HG02981 (cell line): ENCODE results near the gene HNRNPR.
"Not testable (repeated sequence)": the region's sequence is repeated elsewhere in the genome, so short reads cannot be mapped to it uniquely, and the experiment has no call there.

Experiments
- ATAC-seq: cut with Tn5 transposase; IDR thresholded peaks from one replicate; pipeline ENCODE4 v1.9.1; 2021; ENCODE audit warnings: mild to moderate bottlenecking, moderate library complexity; ENCODE audit not compliant: unreplicated experiment

HNRNPR gene

DNA sequence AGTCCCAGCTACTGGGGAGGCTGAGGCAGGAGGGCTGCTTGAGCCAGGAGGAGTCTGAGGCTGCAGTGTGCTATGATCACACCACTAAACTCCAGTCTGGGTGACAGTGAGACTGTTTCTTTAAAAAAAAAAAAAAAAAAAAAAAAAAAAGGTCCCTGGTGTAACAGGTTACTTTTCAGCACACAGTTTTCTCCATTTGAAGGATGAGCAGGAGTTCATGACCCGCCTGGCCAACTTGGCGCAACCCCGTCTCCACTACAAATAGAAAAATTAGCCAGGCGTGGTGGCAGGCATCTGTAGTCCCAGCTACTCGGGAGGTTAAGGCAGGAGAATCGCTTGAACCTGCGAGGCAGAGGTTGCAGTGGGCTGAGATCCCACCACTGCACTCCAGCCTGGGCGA is 12.4 kb downstream of the HNRNPR start:
- no peak for ATAC-seq

DNA sequence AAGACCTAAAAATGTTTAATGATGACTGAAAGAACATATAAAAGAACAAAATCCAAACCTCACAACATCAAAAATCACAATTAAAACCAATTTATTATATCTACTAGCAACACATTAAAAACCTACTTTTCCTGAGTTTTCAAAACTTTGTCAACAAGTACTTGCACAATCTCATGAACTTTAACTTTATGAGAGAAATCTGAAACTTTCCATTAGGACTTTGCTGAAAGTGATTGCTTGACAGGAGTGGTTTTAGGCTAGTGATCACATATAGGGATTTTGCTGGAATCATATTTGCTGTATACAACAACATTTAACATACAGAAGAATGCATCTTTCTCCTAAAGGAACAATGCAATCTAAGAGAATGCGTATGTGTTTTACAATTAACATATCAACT is 13.2 kb downstream of the HNRNPR start:
- no peak for ATAC-seq

DNA sequence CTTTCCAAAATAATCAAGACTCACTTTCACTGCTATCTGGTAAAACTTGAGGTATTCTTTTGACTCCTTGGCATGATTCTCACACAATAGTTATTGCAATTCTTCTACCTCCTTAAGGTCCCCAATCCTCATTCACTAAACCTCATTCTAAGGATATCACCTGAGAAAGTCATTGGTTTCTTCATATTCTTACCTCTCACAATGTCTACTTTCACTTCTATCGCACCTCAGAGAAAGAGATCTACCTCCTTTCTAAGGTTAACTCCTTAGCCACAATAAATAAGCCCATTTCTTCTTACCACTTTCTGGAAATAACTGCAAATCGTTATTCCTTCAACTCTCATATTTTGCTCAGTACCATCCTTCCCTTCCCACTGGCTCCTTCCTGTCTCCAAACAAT is 18.7 kb downstream of the HNRNPR start:
- no peak for ATAC-seq

DNA sequence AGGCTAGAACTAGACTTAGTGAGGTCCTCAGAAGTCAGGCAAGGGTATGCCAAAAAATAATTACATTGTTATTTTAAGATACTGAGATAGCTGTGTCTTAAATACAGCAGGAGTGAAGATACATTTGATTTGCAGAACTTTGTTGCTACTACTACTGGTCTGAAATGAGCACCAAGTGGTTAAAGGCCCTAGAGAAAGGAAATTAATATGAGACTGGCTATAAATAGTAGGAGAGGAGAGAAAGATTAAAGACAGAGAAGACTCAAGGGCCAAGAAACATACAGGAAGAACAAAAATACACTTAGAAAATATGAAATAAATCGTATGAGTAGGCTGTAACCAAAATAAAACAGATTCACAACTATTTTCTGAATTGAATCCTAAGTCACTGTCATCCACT is 21.3 kb downstream of the HNRNPR start:
- no peak for ATAC-seq

DNA sequence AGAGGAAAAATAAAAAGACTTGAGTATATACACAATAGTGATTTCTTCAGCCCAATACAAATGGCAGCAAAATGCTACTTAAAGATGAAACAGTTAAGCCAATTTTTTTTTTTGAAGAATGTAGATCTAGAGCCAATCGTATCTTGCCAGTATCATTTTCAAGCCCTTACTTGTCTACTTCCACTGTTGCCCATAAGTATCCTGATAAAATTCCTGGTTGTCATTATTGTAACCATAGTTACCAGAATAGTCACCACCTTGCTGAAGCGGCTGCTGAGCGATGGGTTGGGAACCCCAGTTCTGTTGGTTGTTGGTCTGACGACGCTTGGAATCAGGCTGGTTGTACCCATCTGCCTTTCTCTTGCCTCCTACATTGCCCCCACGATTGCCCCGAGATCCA is 33.8 kb downstream of the HNRNPR start:
- not testable (repeated sequence) for ATAC-seq

DNA sequence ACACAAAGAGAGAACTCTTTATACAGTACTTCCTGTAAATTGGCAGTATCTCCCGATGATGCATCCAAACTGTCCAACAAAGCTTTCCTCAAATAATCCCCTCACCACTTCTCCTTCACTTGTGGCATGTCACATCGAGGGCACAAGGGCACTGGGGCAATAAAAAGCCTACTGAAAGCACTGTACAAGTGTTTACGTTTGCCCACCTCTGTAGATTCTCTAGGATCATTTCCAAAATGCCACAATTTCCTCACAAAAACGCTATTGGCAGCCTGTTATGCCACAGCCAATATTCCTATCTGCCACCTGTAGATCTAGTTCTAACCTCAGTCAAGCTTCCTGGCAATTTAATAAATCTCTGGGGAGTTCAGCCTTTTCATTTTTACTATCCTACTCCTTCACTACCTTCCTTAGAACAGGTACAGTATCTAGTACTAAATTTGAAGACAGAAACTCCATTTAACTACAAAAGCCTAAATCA is 39.9 kb downstream of the HNRNPR start:
- no peak for ATAC-seq

DNA sequence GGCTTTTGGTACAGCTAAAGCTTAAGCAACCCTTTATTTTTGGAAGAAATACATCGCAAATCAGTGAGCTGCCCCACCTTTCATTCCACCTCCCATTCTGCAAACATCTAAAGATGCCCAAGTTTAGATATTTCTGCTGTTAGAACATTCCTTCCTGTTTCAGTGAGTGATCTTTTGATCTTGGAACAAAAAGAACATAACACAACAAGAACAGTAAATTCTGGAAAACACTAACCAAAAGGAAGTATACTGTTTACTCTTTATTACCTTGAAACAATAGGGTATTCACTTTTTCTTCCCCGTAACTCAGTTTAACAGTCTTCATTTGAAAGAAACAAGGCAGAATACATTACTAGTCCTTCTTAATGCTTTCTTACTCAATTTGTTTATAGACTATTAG is 40.6 kb downstream of the HNRNPR start:
- no peak for ATAC-seq

DNA sequence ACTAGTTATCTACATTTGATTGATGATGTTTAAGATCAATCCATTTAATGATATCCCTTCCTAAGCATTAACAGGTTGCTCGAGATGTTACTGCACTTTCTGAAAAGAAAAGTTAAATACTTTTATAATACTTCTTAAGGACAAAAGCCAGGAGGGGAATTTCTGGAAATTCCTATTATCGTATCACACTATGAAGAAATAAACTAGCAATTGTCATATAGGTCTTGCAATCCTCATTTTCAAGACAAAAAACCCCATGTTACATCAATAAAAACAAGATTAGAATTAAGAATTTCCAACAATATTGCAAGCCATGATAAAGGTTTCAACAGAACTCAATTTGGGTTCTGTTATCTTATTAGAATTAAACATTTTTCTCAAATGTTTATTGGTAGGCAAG is 47.2 kb downstream of the HNRNPR start:
- no peak for ATAC-seq

DNA sequence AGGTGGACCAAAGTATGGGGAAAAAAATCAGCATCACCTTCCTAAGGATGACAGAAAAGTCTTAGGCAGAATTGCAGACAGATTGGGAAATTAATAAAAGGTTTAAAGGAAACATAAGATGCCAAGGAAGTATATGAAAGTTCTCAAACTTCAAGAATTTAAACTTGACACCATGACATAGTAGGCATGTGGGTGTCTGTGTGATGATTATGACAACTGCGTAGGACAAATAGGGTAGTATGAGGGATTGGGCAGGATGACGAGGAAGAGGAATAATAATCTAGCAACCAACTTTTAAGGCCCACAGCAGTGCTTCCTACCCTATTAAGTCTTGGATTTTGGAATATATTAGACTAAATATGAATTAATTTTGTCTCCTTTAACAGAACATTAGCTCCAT is 52.4 kb downstream of the HNRNPR start:
- ATAC-seq: no peak

DNA sequence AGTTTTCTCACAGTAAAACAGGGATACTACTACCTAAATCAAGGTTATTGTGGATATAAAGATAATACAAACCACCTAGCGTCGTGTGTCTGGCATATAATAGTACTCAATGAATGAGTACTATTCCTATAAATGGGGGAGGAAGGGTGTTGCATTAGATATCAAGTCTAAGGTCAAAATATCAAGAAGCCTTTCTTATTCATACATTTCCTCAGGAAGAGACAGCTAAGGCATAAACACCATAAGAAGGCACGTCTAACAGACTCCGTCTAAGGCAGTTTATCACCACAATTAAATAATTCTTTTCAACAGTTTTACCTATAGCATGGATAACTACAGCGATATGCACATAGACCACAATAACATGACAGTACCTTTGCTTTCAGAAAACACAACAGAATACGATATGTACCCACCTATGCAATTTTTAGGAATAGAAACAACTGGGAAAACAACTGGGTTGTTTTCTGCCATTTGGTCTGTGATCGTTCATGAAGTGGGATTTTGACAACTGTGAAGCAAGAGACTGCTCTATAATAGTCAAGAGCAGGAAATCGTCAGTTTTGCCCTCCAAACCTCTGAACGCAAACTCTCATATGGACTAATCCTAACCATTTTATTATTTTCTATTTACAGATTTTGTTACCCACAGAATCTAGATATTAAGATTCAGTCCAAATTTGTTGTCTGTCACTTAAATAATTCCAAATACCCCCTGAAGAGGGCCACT is 53.1 kb downstream of the HNRNPR start:
- ATAC-seq: no peak

DNA sequence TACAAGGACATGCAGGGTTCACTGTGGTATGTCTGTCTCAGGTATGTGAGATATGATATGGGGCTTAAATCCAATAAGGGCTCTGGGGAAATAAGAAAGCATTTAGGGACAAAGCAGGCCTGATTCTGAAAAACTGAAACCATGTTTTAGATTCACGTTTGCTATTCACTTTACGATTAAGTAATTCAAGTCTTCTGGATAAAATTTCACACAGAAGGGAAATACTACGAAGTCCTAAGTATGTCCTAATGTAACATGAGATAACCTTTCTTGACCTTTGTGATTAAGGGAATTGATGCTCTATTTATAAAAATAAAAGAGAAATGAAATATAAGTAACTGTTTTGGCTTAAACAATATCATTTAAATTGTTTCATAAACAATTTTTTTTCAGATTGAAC is 55.4 kb downstream of the HNRNPR start:
- no peak for ATAC-seq

DNA sequence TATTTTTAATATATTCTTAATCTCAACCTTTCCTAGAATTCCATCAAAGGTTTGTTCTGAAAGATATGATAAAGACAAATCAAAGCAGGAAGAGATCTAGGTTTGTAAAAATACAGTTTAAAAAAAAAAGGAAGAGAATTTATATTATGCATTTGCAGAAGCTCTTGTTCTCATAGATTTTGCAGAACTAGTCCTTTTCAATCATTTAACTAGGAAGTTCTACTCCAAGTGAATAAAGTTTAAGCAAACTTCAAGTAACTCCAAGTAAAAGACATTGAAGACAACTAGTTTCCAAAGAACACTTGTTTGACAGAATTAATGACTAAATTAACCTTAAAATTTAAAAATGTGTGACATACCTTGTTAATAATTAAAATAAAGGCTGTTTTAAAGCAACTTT is 55.9 kb downstream of the HNRNPR start:
- ATAC-seq: no peak

DNA sequence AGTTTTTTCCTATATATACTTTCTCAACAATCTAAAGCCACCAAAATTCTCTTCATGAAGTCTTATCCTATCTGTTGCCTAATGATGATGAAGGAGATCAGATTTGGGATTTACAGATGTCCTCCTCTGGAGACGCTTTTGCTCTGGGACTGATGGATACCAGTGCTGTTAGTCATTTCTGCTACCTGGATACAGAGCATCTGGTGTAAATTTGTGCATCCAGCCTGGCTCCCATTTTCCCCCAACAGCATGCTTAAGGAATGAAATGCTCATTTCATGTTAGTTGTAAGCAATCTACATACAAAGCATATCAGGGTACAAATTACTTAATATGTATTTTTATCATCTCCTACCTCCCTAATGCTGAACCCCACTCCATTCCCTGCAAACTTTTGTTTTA is 57.7 kb downstream of the HNRNPR start:
- no peak for ATAC-seq

DNA sequence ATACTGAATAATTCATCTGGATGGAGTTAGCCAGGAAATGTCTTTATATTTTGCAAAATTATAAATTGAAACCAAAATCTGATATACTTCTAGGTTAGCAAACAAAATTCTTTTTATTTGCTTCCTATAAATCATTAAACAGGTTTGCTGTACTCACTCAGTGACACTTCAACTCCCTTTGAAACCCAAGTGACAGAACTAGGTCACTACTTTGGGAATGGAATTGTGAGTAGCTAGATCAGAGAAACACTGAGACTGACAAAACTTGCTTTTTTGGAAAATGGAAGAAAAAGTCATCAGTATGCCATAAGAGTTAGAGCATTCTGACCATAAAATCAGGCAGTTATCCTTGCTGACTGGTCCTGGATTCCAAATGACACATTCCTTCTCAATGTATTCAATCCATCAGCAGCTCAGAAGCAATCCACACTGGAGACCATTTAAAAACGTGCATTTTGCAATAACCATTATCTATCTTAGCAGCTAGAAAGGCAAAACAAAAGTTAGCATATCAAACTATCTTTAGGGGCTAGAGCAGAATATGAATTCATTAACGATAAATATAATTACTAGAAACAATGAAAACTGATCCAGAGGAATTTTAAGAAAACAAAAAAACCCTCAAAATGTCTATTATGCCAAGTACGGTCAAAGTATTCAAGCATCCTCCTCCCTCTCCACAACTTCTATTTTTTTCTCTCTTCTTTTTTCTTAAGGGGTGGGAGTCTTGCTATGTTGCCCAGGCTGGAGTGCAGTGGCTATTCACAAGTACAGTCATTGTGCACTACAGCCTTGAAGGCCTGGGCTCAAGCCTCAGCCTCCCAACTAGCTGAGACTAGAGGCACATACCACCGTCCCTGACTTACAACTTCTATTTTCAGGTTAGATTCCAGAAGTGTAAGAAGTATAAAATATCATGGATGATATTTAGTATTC is 60.1 kb downstream of the HNRNPR start:
- ATAC-seq: no peak

DNA sequence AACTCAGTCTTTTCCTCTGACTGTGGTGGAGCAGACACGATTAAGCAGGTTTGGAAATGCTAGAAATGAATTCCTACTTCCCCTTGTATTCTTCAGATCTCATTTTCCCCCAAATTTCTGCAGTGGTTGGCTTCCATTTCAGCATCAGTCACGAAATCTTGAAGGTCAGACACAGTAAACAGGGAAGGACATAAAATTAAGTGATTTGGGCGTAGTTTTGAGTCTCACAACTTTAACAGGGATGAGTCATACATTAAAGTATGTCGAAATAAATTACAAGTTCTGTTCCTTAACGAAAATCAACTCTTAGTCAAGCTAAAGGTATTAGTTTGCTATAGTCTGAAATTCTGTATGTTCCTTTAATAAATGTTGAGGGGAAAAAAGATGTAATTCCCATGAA is 61.1 kb downstream of the HNRNPR start:
- ATAC-seq: no peak

DNA sequence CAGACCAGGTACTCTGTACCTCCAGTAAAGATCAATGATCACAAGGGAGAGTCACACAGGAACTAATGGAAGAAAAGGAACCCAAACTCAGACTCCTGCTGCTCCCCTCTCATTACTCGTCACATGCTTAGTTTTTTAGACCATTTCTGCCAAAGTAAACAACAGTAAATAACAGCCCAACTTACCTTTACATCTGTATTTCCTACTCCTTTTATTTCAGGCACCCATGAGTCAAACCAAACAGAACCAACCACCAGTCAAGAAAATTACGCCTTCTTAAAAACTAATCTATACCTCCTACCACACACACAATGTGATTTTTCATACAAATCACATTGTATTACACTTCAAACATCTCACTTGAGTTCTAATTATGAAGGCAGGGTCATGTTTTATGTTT is 65.4 kb downstream of the HNRNPR start:
- ATAC-seq: no peak

DNA sequence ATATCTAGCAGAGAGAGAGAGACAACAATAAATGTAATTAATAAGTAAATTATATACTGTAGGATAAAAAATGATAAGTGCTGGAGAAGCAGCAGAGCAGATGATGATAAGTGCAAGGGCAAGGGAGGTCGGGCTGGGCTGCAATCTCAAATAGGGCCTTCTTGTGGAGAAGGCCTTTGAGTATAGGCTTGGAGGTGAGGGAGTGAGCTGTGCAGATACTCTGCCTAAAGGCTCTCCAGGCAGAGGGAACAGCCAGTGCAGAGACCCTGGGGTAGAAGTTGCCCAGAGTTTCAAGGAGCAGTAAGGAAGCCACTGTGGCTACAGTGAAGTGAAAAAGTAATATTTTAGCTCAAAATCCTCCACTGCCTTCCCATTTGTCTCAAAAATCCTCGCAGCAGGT is 67.6 kb downstream of the HNRNPR start:
- no peak for ATAC-seq

DNA sequence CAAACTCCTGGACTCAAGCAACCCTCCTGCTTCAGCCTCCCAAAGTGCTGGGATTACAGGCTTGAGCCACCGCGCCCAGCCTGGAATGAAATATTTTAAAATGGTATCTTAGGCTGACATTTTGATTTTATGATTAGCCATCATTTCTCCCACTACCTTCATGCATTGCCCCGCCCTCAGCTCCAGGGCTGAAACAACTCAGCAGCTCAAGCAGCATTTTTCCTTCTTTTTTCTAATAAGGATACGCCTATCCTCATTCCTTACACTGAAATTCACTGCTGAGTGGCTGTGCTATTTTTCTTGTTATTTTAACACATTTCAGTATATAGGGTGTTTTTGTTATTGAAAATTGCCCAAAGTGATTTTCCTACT is 70.0 kb downstream of the HNRNPR start:
- no peak for ATAC-seq

DNA sequence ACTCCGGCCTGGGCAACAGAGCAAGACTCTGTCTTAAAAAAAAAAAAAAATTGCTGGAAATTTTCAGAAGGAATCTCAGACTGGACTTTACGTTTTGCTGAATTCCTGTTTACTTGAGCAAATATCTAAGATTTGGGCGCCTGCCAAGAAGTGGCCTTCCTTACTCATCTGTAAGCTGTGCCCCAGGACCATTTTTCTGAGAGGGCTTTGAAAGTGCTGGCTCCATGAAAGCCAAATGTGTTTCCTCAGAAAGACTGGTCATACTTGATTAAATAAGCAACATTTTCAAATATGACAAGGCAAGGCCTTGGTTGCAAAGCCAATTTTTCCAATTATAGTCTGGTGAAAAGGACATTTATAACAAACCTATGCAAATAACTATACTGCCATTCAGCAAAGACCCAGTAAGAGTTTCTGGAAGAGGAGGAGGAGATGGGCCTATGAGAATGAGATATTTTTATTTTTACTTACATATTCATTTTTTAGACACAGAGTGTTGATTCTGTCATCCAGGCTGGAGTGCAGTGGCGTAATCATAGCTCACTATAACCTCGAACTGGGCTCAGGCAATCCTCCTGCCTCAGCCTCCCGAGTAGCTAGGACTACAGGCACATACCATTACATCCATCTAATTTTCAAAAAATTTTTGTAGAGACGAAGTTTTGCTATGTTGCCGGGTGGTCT is 70.5 kb downstream of the HNRNPR start:
- ATAC-seq: no peak

DNA sequence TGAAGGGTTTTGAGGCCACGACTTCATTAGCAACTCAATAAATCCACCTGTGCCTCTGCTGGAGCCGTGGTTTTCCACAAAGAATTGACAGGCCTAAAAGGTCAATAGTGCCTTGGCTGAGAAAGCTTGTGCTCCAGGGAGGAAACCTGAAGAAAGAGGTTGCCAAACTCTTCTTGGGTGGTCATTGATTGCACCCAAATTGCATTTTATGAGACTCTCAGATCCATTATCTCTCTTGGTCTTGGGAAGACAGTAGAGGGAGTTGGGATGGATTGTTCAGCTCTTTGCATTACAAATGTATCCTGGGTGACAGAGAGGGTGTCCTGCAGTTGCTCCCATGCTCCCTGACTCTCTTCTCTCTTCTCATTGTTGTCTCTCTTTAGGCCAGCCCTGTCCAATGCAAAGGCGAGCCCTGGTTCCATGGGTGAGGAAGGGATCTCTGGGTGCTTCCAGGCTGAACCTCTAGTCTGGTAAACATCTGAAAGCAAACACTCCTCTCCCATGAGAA is 80.7 kb downstream of the HNRNPR start:
- no peak for ATAC-seq

DNA sequence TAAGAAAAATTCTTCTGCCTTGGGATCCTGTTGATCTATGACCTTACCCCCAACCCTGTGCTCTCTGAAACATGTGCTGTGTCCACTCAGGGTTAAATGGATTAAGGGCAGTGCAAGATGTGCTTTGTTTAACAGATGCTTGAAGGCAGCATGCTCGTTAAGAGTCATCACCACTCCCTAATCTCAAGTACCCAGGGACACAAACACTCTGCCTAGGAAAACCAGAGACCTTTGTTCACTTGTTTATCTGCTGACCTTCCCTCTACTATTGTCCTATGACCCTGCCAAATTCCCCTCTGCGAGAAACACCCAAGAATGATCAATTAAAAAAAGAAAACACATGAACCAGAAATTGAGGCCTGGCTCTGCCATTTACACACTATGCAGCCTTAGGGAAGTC is 86.0 kb downstream of the HNRNPR start:
- ATAC-seq: not testable (repeated sequence)
